Fibroblast of villous mesenchyme (primary cell): ENCODE data around the gene TEKT3. TPM values are rescaled to one million over a fixed set of nuclear protein-coding genes. Genes with fewer than 3 reads are reported as not detected.

Source experiments
- DNase-seq: peaks from one replicate; pipeline ENCODE4 v3.0.0-alpha.2; 2010; ENCODE audit warnings: low read depth
- H3K4me3 ChIP-seq: 2 replicates; pipeline ENCODE4 v1.5.1; 2011; ENCODE audit warnings: low read depth, mild to moderate bottlenecking, low read length
- CTCF ChIP-seq: IDR thresholded peaks from 2 replicates; pipeline ENCODE4 v1.5.1; 2012; ENCODE audit warnings: low read depth, mild to moderate bottlenecking, low read length; ENCODE audit not compliant: insufficient read depth
- total RNA-seq: library from RNA; depleted of rRNA; stranded (reverse); fragments of >200 nt; gene quantifications from 2 replicates; pipeline ENCODE4 v1.2.3, GENCODE V29; 2012

Gene TEKT3
- total RNA-seq, 1 donor = not detected

- TF ChIP-seq CTCF = no peak
- no peak overlapping the region for H3K4me3 ChIP-seq
- DNase-seq = peak; percentile 53
Observed at GRCh38 chr17:15321556-15322251, 19.7 kb downstream of the TEKT3 start.

- H3K4me3 ChIP-seq = no peak overlapping the region
- TF ChIP-seq CTCF = no peak
- no peak for DNase-seq
Observed at GRCh38 chr17:15319452-15320010, 21.9 kb downstream of the TEKT3 start.

GRCh38 chr17:15311996-15312395, 29.4 kb downstream of the TEKT3 start:
- no peak overlapping the region for H3K4me3 ChIP-seq
- no peak for DNase-seq
- TF ChIP-seq CTCF = no peak

GRCh38 chr17:15309793-15310192, 31.6 kb downstream of the TEKT3 start:
- DNase-seq = no peak
- no peak for TF ChIP-seq CTCF
- no peak overlapping the region for H3K4me3 ChIP-seq

GRCh38 chr17:15309236-15309635, 32.2 kb downstream of the TEKT3 start:
- no peak for TF ChIP-seq CTCF
- no peak for DNase-seq
- no peak overlapping the region for H3K4me3 ChIP-seq

GRCh38 chr17:15308758-15309157, 32.6 kb downstream of the TEKT3 start:
- no peak for DNase-seq
- TF ChIP-seq CTCF = no peak
- no peak overlapping the region for H3K4me3 ChIP-seq
